Right renal pelvis (tissue), 4 donors: ENCODE data around the gene OR5T3. TPM values are rescaled to one million over a fixed set of nuclear protein-coding genes. Genes with fewer than 3 reads are reported as not detected.
"Not testable (repeated sequence)": the region's sequence is repeated elsewhere in the genome, so short reads cannot be mapped to it uniquely, and the experiment has no call there.

Experiments used
- DNase-seq, 4 donors: peaks; one replicate each; pipeline ENCODE4 v3.0.0-alpha.2; 2013; ENCODE audit warnings: low read depth in 4 of 4, low spot score in 3 of 4, missing footprints in 1 of 4
- polyA plus RNA-seq, 4 donors: library from polyadenylated mRNA; unstranded; fragments of 120-200 nt; gene quantifications; one replicate each; pipeline ENCODE4 v1.2.1, GENCODE V29; 2013; ENCODE audit not compliant: insufficient read length in 4 of 4

OR5T3 gene
- polyA plus RNA-seq = not detected

DNA sequence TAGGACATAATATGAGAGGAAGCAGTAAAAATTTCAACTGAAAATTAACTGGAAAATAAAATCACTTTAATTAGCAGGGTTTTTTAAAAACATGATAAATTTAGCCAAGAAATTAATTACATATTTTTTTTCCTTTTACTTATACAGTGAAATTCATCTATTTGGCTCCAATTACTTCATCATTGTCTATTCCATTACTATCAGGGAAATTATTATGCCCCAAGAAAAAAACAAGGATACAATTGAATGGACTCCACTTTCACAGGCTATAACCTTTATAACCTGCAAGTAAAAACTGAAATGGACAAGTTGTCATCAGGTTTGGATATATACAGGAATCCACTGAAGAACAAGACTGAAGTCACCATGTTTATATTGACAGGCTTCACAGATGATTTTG is at the start of gene OR5T3:
Gene OR5T3 (plus strand): TSS at position 301 of the 400 bp plus-strand sequence. CDS start 0 bp downstream, at position 301.
- DNase-seq = no peak

DNA sequence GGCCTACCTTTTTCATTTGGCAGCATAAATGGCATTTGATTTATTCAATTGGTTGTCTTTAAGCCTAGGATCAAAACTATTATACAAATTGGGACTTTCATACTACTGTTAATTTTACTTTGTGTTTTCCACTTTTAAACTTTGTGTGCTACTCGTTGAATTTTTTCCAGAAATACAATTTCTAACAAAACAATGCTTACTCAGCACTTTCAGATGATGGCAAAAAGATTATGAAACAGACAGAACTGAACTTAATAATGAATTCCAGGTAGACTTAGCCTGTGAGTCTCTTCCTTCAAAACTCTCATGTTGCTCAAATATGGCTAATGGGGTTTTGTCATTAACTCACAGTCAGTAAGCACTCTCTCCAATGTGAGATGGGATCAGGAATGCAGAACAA is 44.3 kb upstream of the OR5T3 start:
- DNase-seq = no peak

DNA sequence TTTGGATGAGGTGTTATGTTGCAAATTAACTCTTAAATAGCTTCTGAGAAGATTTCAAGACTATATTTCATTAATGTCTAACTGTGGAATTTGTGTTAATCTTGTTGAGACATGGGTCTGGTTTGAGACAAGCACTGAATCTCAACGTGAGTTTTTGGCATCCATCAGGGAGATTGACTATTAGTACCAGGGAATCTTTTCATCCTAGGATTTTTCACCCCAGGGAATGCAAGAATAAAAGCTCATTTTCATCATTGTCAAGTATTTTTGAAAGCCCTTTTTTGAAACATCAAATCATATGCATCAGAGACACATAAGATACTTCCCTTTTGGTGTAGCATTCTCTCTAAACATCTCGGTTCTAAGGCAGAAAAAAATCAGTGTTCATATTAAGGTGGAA is 37.5 kb upstream of the OR5T3 start:
- no peak for DNase-seq

DNA sequence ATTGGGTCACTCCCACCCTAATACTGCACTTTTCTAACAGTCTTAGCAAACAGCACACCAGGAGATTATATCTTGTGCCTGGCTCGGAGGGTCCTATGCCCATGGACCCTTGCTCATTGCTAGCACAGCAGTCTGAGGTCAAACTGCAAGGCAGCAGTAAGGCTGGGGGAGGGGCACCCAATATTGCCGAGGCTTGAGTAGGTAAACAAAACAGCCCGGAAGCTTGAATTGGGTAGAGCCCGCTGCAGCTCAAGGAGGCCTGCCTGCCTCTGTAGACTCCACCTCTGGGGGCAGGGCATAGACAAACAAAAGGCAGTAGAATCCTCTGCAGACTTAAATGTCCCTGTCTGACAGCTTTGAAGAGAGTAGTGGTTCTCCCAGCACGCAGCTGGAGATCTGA is 32.3 kb upstream of the OR5T3 start:
- not testable (repeated sequence) for DNase-seq

DNA sequence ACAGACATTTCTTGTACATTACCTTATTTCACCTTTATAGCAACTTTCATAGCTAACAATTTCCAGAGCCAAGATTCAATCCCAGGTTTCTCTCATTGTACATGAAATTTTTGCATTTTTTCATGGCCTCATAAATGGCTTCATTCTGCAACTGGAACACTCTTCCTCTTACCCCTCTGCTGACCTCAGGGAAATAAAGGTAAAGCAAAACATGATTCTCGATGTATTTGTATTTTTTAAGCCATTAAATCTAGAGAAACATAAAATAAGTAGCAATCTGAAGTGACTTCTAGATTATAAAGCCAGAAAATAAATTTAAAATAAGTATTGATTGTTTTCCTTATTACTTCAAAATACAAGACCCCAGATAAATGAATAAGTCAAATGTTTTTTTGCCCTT is 17.9 kb upstream of the OR5T3 start, which contains the start of gene OR5T2:
Gene OR5T2 (minus strand): TSS at position 101 of the 400 bp plus-strand sequence. CDS start 1,193 bp downstream, outside the sequence.
- no peak for DNase-seq

DNA sequence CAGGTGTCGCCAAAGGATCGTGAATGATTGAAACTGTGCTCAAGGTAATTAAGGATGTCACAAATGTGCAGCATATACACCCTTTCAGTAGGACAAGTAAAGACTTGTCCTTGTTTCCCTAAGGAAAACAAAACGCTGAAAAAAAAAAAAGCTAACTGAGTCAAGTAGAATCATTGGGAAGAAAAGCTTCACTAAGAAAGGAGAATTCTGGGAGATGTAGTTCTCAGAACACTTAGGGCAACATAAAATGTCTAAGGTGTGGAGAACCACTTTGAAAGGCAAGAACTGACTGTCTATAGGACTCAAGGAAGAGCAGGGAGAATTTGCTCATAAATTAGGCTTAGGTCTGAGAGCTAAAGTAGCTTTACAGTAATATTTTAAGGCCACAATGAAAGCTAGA is 19.0 kb downstream of the OR5T3 start:
- no peak for DNase-seq

DNA sequence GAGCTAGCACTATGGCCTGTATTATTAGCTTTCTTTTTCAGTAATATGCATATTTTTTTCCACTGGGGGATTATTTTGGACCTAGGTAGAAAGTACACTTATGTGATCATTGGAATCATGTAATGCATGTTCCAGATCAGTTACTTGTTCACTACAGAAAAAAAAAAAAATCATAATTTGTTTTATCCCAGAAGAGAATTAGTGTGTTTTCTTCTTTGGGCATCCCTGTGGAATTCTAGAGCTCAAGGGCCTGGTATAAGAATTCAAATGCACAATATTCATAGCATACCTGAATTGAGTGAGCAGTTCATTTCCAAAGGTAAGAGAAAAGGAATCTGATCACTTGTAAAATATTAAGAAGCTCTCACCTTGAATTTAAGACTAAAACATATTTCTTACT is 21.8 kb downstream of the OR5T3 start, which contains the start of gene OR5T1:
Gene OR5T1 (plus strand): TSS at position 301 of the 400 bp plus-strand sequence. CDS start 1,485 bp downstream, outside the sequence.
- no peak for DNase-seq

DNA sequence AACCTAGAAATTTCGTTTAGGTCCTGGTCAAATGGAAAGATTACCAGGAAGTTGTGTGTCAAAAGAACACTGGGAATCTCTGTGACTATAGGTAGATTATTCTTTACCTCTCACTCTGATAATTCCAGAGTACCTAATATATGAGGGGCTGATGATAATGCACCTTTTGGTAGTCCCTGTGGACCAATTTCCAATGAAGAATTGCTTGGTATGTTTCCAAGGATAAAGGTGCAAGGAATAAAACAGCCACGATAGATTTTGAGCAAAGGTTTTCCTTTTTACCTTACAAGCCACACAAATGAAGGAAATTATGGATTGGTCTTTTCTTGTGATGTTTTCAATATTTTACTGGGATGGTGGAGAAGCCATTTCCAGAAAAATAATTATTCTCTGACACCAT is 40.1 kb downstream of the OR5T3 start, which contains the start of gene OR8H1:
Gene OR8H1 (minus strand): TSS at position 101 of the 400 bp plus-strand sequence. CDS start 1,192 bp downstream, outside the sequence.
- no peak for DNase-seq

DNA sequence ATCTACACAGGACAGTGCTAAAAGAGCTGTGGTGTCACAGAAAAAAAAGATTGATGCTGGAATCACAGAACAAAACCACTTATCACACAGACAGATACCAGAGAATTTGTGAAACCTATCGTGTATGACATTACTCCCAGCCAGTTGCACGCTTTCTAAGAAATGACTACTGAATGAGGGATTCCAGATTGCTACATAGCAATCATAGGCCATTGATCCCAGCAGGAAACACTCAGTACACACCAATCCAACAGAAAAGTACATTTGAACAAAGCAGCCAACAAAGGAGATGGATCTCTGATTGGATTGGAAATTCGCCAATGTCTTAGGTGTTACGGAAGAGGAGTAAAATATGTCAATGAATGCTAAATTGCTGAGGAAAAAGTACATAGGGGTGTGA is 44.8 kb downstream of the OR5T3 start:
- no peak for DNase-seq

Other genes with a start within 250 kb of the OR5T3 start
- under 1 TPM in 1 of 4 donors, not detected in 3; 0.03 TPM for gene OR5AS1, start 224.6 kb upstream of the OR5T3 start, polyA plus RNA-seq
- gene OR8I2, start 158.9 kb upstream of the OR5T3 start, polyA plus RNA-seq = not detected
- gene OR8H2, start 148.6 kb upstream of the OR5T3 start, polyA plus RNA-seq = not detected
- not detected for gene OR8H3, start 129.9 kb upstream of the OR5T3 start, polyA plus RNA-seq
- not detected for gene OR8J3, start 112.1 kb upstream of the OR5T3 start, polyA plus RNA-seq
- gene OR8K5, start 91.9 kb upstream of the OR5T3 start, polyA plus RNA-seq = not detected
- gene OR5J2, start 75.6 kb upstream of the OR5T3 start, polyA plus RNA-seq = not detected
- gene OR5T2, start 18.0 kb upstream of the OR5T3 start, polyA plus RNA-seq = not detected
- not detected for gene OR5T1, start 21.9 kb downstream of the OR5T3 start, polyA plus RNA-seq
- gene OR8H1, start 40.0 kb downstream of the OR5T3 start, polyA plus RNA-seq = under 1 TPM in 1 of 4 donors, not detected in 3; 0.01 TPM
- gene OR8K3, start 62.9 kb downstream of the OR5T3 start, polyA plus RNA-seq = not detected
- gene OR8K1, start 93.8 kb downstream of the OR5T3 start, polyA plus RNA-seq = under 1 TPM in 1 of 4 donors, not detected in 3; 0.05 TPM
- gene OR8J1, start 102.0 kb downstream of the OR5T3 start, polyA plus RNA-seq = not detected
- gene OR8U1, start 123.4 kb downstream of the OR5T3 start, polyA plus RNA-seq = not detected
- gene OR5AL1, start 160.4 kb downstream of the OR5T3 start, polyA plus RNA-seq = not detected
- not detected for gene OR5M3, start 221.1 kb downstream of the OR5T3 start, polyA plus RNA-seq
- not detected for gene OR5M8, start 239.1 kb downstream of the OR5T3 start, polyA plus RNA-seq